ENCODE measurements around the gene CHN1. TPM values are rescaled to one million over a fixed set of nuclear protein-coding genes. Genes with fewer than 3 reads are reported as not detected.

The CHN1 gene
- total and polyA plus RNA-seq, 4 donors, result 18.8 to 29.8 (median 24.1) TPM

DNA sequence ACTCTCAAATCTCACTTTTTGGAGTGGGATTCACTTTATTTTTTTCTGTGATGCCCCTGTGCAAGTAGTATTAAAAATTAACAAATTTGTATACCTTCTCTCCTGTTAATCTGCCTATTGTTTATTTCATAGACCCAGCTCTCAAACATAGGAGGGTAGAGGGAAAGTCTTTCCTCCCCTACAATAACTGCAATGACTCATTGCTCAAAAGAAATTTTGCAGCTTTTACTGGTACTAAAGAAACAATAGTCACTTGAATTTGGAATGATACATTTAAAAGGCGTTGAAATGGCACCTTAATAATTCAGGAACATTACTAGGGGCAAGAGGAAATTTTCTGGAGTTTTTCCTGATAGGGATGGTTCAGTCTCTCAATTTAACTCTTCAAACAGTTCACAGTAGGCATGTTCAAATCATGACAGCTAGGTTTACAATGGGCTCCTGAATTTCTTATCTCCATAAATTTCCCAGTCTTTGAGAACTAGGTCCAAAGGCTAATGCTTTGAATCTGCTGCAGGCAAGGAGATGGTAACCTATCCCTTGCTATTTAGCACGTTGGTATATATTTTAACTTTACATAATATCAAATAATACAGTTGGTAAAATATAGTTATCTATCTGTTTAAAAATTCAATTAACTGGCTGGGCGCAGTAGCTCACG, 88.8 kb downstream of the CHN1 start:
- H3K27ac ChIP-seq (ENCODE audit: low read depth in 1 of 2, low read length in 2 of 2), result no peak overlapping the region
- no peaks in the 10 kb centered on the region for H3K4me1 ChIP-seq (ENCODE audit: control insufficient read depth in 1 of 2, insufficient read depth in 2 of 2, low read length in 2 of 2)
- no peaks in the 10 kb centered on the region for H3K27me3 ChIP-seq (ENCODE audit: control insufficient read depth in 1 of 2, insufficient read depth in 2 of 2, low read length in 1 of 2)
- H3K36me3 ChIP-seq (ENCODE audit: control insufficient read depth in 1 of 2, insufficient read depth in 2 of 2, low read length in 1 of 2), result peaks cover 2 to 3% of the 10 kb centered on the region in 2 donors
- no peaks in the 10 kb centered on the region for H3K9me3 ChIP-seq (ENCODE audit: control insufficient read depth, low read length)
- no peak overlapping the region for H3K4me3 ChIP-seq (ENCODE audit: low read length in 2 of 2)
- 92 to 93% methylated on average over 4 of the region's 4 CpGs for WGBS, 2 donors
- ATAC-seq (ENCODE audit: low FRiP score) (no peak), DNase-seq (no peak)
- intact Hi-C loops (cut with DNase I), result no loop called here

DNA sequence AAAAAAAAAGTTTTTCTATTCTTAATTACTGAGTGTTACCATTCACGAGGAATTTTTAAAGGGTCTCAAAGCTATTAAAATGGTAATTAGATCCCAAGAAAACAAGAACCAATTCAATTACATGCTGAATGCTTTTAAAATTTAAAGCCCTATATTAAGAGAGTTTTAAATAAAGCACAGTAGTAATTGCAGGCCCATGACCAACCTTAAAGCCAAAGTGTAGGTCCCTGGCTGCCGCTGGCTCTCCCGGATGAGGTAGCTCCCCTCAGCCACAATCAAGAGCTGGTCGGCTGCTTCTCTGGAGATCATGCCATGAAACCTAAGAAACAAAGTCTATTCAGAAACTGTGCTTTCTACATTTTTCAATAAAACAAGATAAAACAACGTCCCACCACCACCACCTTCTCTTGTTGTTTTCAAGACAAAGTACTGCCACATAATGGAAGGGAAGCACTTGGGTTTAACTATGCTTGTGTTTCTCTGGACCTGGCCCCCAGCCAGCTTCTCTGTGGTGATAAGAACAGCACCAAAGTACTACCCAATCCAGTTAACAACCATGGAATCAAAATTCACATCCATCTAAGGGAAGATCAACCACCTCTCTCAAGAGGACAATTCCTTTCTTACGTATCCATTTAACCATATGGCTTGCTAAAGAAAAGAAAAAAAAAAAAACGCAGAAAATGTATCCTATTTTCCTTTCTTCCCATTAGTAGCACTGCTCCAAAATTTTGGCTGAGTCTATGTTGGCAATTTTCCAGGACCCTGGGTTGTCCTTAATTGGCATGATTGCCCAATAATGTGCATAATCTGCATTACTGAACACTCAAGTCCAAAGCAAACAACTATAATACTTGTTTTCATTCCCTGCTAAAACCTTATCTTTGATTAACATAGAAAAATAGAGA, 90.1 kb downstream of the CHN1 start:
- DNase-seq (peak; percentile 68 to 79), ATAC-seq (ENCODE audit: low FRiP score) (no peak)
- peaks cover 2 to 3% of the 10 kb centered on the region in 2 donors for H3K36me3 ChIP-seq (ENCODE audit: control insufficient read depth in 1 of 2, insufficient read depth in 2 of 2, low read length in 1 of 2)
- H3K4me1 ChIP-seq (ENCODE audit: control insufficient read depth in 1 of 2, insufficient read depth in 2 of 2, low read length in 2 of 2), result no peaks in the 10 kb centered on the region
- intact Hi-C loops (cut with DNase I), result no loop called here
- no peak overlapping the region for H3K27ac ChIP-seq (ENCODE audit: low read depth in 1 of 2, low read length in 2 of 2)
- H3K27me3 ChIP-seq (ENCODE audit: control insufficient read depth in 1 of 2, insufficient read depth in 2 of 2, low read length in 1 of 2), result no peaks in the 10 kb centered on the region
- 72 to 76% methylated on average over 7 of the region's 7 CpGs for WGBS, 2 donors
- H3K4me3 ChIP-seq (ENCODE audit: low read length in 2 of 2), result no peak overlapping the region
- H3K9me3 ChIP-seq (ENCODE audit: control insufficient read depth, low read length), result no peaks in the 10 kb centered on the region

DNA sequence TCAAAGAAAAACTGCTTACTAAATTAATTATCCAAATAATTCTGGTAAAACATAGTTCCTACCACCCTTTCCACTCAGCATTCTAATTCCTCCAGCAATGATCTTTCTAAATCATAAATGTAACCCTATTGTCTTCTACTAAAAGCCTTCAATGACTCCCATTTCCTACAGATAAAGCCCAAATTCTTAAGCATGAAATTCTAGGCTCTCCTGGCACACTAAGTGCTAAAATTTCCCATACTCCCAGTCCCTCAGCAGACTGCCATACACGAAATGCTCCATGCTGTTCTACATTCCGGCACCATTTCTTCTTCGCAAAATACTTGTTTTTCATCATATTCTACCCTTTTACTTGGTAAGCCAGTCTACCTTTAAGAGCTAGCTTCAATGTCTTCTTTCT, 96.9 kb downstream of the CHN1 start:
- 95 to 96% methylated on average over 3 of the region's 3 CpGs for WGBS, 2 donors
- Histone ChIP-seq H3K36me3 (ENCODE audit: control insufficient read depth in 1 of 2, insufficient read depth in 2 of 2, low read length in 1 of 2) (peaks cover 0 to 3% of the 10 kb centered on the region in 2 donors), H3K27me3 (ENCODE audit: control insufficient read depth in 1 of 2, insufficient read depth in 2 of 2, low read length in 1 of 2) (no peaks in the 10 kb centered on the region), H3K9me3 (ENCODE audit: control insufficient read depth, low read length) (no peaks in the 10 kb centered on the region), H3K4me3 (ENCODE audit: low read length in 2 of 2) (no peak overlapping the region), H3K4me1 (ENCODE audit: control insufficient read depth in 1 of 2, insufficient read depth in 2 of 2, low read length in 2 of 2) (peaks cover 0 to 3% of the 10 kb centered on the region in 2 donors), H3K27ac (ENCODE audit: low read depth in 1 of 2, low read length in 2 of 2) (no peak overlapping the region)
- ATAC-seq (ENCODE audit: low FRiP score), result no peak
- intact Hi-C loops (cut with DNase I), result no loop called here
- no peak for DNase-seq

DNA sequence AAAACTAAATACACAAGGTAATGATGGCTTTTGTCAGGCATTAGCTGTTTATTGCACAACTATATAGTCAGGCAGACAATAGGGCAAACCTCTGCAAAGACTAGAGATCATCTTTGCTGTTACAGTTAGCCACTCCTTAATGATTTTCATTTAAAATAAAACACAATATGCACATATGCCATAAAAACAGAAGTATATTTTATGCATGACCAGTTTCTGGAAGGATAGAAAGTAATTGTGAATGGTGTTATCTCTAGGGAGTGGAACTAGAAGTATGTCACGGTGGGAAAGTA, 102.0 kb downstream of the CHN1 start:
- Histone ChIP-seq H3K9me3 (ENCODE audit: control insufficient read depth, low read length) (no peaks in the 10 kb centered on the region), H3K4me3 (ENCODE audit: low read length in 2 of 2) (no peak overlapping the region), H3K27me3 (ENCODE audit: control insufficient read depth in 1 of 2, insufficient read depth in 2 of 2, low read length in 1 of 2) (no peaks in the 10 kb centered on the region), H3K27ac (ENCODE audit: low read depth in 1 of 2, low read length in 2 of 2) (no peak overlapping the region), H3K36me3 (ENCODE audit: control insufficient read depth in 1 of 2, insufficient read depth in 2 of 2, low read length in 1 of 2) (no peaks in the 10 kb centered on the region), H3K4me1 (ENCODE audit: control insufficient read depth in 1 of 2, insufficient read depth in 2 of 2, low read length in 2 of 2) (peaks cover 0 to 2% of the 10 kb centered on the region in 2 donors)
- no peak for DNase-seq
- ATAC-seq (ENCODE audit: low FRiP score), result no peak
- 83 to 91% methylated on average over 1 of the region's 1 CpG for WGBS, 2 donors
- intact Hi-C loops (cut with DNase I), result no loop called here

DNA sequence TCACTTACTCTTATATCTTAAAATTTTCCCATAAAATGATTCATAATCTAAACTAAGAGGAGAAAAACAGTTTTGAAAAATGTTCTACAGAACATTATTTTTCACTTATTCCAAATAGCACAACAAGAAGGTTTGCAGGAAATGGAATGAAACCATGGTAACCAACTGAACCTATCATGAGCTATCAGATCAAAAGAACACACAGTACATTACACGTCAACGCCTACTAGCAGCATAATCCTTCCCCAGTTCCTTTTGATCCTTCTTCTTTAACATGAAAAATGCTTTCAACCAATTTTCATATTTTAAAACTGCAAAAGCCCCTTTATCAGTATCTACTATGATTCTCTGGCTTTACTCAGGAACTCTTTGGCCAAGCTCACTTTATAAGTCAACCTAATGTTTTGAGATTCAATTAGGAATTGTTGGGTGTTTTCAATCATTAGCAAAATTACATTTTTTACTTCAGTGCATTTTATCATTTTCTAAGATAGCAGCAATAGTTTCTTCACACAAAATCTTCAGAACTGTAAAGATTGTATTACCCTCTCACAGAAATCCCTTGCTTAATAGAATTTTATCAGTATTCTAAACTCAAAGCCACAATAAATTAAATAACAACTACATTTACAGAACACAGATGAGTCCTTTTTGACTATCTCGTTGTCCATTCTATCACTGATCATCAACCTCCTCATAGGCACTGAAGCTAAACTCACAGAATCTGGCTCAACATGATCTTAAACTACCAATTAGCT, 102.5 kb downstream of the CHN1 start:
- Histone ChIP-seq H3K27ac (ENCODE audit: low read depth in 1 of 2, low read length in 2 of 2) (no peak overlapping the region), H3K4me1 (ENCODE audit: control insufficient read depth in 1 of 2, insufficient read depth in 2 of 2, low read length in 2 of 2) (peaks cover 0 to 2% of the 10 kb centered on the region in 2 donors), H3K9me3 (ENCODE audit: control insufficient read depth, low read length) (no peaks in the 10 kb centered on the region), H3K36me3 (ENCODE audit: control insufficient read depth in 1 of 2, insufficient read depth in 2 of 2, low read length in 1 of 2) (no peaks in the 10 kb centered on the region), H3K4me3 (ENCODE audit: low read length in 2 of 2) (no peak overlapping the region), H3K27me3 (ENCODE audit: control insufficient read depth in 1 of 2, insufficient read depth in 2 of 2, low read length in 1 of 2) (no peaks in the 10 kb centered on the region)
- ATAC-seq (ENCODE audit: low FRiP score) (no peak), DNase-seq (no peak)
- intact Hi-C loops (cut with DNase I), result no loop called here
- 48 to 68% methylated on average over 3 of the region's 3 CpGs for WGBS, 2 donors

DNA sequence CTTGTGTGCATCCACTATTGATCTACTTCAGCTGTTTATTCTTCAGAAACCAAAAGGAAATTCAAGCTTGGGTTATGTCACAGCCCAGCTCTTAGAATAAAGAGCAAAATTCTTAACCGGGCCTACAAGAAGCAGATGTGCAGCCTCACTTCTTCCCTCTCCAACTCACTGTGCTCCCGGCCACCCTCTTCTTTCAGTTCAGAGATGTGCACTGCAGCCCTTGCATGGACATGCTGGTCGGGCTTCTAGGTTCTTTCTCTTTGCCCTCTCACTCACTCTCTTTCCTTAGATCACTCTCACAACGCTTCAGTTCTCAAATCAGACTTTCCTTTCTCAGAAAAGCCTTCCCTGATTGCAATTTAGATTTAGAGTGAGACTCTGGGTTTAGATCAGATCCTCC, 104.1 kb downstream of the CHN1 start:
- Histone ChIP-seq H3K36me3 (ENCODE audit: control insufficient read depth in 1 of 2, insufficient read depth in 2 of 2, low read length in 1 of 2) (no peaks in the 10 kb centered on the region), H3K27me3 (ENCODE audit: control insufficient read depth in 1 of 2, insufficient read depth in 2 of 2, low read length in 1 of 2) (no peaks in the 10 kb centered on the region), H3K4me3 (ENCODE audit: low read length in 2 of 2) (no peak overlapping the region), H3K4me1 (ENCODE audit: control insufficient read depth in 1 of 2, insufficient read depth in 2 of 2, low read length in 2 of 2) (peaks cover 0 to 2% of the 10 kb centered on the region in 2 donors), H3K27ac (ENCODE audit: low read depth in 1 of 2, low read length in 2 of 2) (no peak overlapping the region), H3K9me3 (ENCODE audit: control insufficient read depth, low read length) (no peaks in the 10 kb centered on the region)
- intact Hi-C loops (cut with DNase I), result no loop called here
- no peak for DNase-seq
- WGBS, 2 donors, result 55 to 70% methylated on average over 4 of the region's 4 CpGs
- no peak for ATAC-seq (ENCODE audit: low FRiP score)

DNA sequence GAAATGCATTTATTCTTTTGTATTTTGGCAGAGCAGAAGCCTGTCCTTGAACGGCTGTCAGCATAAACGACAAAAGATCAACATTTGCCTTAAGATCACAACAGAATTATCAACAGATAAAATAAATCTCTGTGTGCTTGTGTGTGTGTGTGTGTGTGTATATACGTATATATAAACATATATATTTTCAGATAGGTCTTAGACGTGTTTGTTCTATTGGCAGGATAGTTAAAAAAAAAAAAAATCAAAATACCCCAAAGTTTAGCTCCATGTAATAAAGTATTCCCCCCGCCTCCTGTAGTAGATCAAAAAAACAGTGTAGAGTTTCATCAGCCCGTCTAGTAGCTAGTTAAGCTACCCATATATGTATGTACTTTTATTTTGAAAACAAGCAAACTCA, 107.9 kb downstream of the CHN1 start:
- intact Hi-C loops (cut with DNase I), result no loop called here
- Histone ChIP-seq H3K4me3 (ENCODE audit: low read length in 2 of 2) (no peak overlapping the region), H3K4me1 (ENCODE audit: control insufficient read depth in 1 of 2, insufficient read depth in 2 of 2, low read length in 2 of 2) (no peaks in the 10 kb centered on the region), H3K27ac (ENCODE audit: low read depth in 1 of 2, low read length in 2 of 2) (no peak overlapping the region), H3K9me3 (ENCODE audit: control insufficient read depth, low read length) (no peaks in the 10 kb centered on the region), H3K27me3 (ENCODE audit: control insufficient read depth in 1 of 2, insufficient read depth in 2 of 2, low read length in 1 of 2) (no peaks in the 10 kb centered on the region), H3K36me3 (ENCODE audit: control insufficient read depth in 1 of 2, insufficient read depth in 2 of 2, low read length in 1 of 2) (no peaks in the 10 kb centered on the region)
- DNase-seq (no peak), ATAC-seq (ENCODE audit: low FRiP score) (no peak)
- WGBS, 2 donors, result 72 to 76% methylated on average over 6 of the region's 6 CpGs

DNA sequence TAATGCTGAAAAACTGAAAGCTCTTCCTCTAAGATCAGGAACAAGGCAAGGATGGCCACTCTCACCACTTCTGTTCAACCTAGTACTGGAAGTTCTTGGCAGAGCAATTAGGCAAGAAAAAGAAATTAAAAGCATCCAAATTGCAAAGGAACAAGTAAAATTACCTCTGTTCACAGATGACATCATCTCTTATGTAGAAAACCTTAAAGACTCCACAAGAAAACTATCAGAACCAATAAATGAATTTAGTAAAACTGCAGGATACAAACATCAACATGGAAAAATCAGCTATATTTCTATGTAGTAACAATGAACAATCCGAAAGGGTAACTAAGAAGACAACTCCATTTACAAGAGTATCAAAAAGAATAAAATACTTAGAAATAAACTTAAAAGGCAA, 112.2 kb downstream of the CHN1 start:
- Histone ChIP-seq H3K4me3 (ENCODE audit: low read length in 2 of 2) (no peak overlapping the region), H3K9me3 (ENCODE audit: control insufficient read depth, low read length) (no peaks in the 10 kb centered on the region), H3K36me3 (ENCODE audit: control insufficient read depth in 1 of 2, insufficient read depth in 2 of 2, low read length in 1 of 2) (no peaks in the 10 kb centered on the region), H3K27me3 (ENCODE audit: control insufficient read depth in 1 of 2, insufficient read depth in 2 of 2, low read length in 1 of 2) (no peaks in the 10 kb centered on the region), H3K4me1 (ENCODE audit: control insufficient read depth in 1 of 2, insufficient read depth in 2 of 2, low read length in 2 of 2) (no peaks in the 10 kb centered on the region), H3K27ac (ENCODE audit: low read depth in 1 of 2, low read length in 2 of 2) (no peak overlapping the region)
- intact Hi-C loops (cut with DNase I), result no loop called here
- WGBS, 2 donors, result 98 to 100% methylated on average over 1 of the region's 1 CpG
- DNase-seq (no peak), ATAC-seq (ENCODE audit: low FRiP score) (no peak)

Data from aorta (tissue), 5 donors.